ENCODE results near the gene SYMPK.

DNA sequence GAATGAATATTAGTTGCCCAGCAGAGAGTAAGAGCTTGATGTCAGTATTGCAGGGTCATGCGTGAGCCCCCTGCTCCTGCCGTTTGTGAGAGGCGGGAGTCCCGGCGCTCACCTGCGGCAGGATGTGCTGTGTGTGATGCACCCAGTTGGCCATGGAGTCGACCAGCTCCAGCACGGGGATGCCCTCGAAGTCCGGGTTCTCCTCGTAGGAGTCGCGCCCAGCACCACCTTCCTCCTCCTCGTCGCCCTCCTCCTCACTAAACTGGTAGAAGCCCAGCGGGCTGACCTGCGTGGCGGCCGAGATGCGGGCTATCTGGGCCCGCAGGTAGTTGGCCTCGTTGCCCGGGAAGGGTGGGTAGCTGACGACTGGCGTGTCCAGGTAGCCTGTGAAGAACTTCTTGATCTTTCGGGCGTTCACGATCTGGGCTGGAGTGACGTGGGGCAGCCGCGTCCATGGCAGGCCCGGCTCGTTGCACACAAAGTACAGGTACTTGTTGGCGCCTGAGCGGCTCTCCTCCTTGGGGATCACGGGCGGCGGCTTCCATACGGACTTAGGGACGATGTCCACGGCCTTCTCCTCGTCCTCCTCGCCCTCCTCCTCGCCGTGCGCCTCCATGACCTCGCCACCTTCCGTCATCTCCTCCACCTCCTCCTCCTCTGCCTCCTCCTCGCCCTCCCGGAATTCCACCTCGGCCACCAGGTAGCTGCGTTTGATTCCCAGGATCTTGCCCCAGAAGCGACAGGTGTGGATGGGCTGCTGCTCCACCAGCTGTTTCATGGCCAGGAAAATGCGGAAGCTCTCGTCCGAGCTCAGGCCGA, 58.6 kb downstream of the SYMPK start:
- TF ChIP-seq, protein P1, sequence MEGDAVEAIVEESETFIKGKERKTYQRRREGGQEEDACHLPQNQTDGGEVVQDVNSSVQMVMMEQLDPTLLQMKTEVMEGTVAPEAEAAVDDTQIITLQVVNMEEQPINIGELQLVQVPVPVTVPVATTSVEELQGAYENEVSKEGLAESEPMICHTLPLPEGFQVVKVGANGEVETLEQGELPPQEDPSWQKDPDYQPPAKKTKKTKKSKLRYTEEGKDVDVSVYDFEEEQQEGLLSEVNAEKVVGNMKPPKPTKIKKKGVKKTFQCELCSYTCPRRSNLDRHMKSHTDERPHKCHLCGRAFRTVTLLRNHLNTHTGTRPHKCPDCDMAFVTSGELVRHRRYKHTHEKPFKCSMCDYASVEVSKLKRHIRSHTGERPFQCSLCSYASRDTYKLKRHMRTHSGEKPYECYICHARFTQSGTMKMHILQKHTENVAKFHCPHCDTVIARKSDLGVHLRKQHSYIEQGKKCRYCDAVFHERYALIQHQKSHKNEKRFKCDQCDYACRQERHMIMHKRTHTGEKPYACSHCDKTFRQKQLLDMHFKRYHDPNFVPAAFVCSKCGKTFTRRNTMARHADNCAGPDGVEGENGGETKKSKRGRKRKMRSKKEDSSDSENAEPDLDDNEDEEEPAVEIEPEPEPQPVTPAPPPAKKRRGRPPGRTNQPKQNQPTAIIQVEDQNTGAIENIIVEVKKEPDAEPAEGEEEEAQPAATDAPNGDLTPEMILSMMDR (IDR thresholded peaks at IDR 0.05; ENCODE audit: low read depth, low read length) = no peak
- TF ChIP-seq EZH2phosphoT487 (IDR thresholded peaks at IDR 0.05; ENCODE audit: low read depth) = no peak
